Fibroblast of skin of left biceps (primary cell): Measurements from ENCODE around the gene KIAA1755.

Experiments
- DNase-seq, 2 experiments: peaks; one replicate each; pipeline ENCODE4 v3.0.0-alpha.2; 2013; ENCODE audit warnings: low read depth in 2 of 2

KIAA1755 gene

DNA sequence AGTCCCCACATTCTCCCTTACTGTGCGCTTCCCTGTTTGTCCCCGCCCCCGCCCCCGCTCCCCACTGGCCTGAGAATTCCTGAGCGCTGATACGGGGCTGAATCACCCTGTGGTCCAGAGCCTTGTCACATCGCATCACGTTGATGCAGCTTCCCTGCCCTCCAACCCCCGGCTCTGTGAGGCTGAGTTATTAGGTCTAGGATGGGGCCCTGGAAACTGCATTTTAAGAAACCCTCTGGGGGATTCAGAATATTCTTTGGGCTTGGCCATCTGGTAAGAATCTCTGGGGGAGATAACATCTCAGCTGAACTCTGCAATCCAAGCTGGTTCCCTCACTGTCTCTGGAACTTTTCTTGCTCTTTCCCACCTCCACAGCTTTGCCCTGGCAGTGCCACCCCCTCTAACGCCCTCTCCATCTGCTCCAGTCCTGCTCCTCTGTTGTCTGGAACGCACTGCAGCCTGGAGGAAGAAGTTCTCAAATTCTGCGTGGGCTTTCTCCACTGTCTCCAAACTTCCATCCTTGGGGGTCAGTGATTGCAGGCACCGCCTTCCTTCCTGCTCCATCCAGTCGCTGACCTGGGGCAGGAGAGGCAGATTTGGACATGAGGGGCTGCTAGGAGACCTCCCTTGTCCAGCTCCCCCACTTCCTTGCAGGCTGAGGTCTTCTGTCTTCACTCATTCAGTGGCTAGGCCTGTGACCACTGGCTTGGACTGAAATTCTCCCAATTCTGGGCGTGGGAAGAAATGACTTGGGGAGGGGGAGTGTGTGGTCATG lies 42.6 kb downstream of the KIAA1755 start:
- peak; percentile 84 to 85 for DNase-seq

DNA sequence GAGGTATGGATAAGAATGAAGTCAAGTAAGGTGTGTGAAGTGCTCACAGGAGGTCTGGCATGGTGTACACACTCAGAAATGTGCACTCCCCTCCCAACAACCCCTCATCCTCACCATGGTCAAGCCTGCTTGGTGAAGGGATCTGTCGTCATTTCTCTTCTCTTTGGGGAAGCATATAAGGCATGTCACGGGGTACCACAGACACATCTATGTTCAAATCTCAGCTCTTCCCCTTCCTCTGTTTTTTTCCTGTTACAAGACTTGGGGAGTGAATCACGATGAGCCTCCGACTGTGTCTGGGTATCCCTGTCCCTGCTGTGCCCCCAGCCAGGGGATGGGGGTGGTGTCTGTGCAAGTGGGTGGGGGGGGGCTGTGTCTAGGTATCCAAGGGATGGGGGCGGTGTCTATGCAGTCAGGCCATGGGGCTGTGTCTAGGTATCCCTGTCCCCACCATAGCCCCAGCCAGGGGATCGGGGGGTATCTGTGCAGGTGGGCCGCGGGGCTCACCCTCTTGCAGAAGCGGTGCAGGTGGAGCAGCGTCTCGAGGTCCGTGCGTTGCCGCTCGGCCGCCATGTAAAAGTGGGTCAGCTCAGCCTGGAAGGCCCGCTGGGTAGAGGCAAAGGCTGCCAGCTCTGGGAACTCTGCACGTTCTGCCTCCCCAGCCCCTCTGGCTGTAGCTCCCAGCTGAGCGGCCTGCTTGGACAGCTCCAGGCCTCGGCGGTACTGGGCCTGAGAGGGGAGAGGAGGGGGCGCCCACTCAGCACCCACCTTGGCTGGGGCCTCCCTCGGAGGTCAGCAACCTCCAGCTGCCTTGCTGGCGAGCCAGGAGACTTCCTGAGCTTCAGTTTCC lies 43.6 kb downstream of the KIAA1755 start:
- no peak for DNase-seq

DNA sequence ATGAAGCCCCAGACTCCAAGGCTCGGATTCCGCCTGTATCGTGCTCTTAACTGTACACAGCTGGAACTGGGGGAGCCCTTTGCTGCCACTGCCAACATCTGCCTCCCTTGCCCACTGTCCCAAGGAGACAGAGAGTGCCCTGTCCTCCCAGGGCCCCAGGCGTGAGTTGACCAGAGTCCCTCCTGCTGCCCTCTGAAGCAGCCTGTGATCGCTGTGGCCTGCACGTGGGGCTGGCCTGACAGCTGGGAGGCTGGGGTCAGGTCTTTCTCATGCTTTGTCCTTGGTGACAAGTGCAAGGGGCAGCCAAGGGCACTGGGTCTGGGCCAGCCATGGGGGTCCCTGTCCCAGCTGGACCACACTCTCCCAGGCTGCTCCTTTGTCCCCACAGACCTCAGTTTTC lies 44.3 kb downstream of the KIAA1755 start:
- DNase-seq: no peak

DNA sequence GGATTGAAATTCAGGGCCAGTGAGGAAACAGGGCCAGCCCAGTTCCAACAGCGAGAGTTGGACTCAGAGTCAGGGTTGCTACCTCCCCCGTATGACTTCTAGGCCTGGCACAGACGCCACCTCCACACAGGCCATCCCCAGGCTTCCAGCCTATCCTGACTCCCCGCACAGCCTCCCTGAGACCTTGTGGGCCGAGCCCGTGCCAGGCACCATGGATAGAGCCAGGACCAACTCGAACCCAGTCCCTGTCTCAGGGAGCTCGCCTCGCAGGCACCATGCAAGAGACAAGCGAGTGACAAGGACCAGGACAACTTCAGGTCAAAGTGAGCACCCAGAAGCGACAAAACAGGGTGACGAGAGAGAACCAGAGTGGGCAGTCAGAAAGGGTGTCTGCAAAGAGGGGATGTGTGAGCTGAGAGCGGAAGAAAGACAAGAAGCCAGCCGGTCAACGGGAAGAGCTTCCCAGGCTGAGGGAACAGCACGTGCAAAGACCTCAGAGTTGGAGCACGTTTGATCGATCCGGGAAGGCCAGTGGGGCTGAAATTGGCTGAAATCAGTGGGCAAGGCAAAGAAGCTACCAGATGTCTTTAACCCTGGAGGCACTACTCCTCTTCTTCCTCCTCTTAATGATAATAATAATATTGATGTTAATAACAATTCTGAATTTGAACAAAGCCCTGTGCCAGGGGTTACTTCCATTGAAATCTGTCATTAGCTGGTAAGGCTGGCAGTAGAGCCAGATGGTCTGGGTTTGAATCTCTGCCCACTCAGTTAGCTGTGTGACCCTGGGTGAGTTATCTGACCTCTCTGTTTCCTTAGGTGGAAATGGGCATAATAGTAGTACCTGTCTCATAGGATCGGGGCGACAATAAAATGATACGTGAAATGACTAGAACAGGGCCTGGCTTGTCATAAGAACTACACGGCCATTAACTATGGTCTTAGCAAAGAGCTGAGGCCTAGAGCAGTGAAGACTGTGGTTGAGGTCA lies 45.0 kb downstream of the KIAA1755 start:
- no peak for DNase-seq

DNA sequence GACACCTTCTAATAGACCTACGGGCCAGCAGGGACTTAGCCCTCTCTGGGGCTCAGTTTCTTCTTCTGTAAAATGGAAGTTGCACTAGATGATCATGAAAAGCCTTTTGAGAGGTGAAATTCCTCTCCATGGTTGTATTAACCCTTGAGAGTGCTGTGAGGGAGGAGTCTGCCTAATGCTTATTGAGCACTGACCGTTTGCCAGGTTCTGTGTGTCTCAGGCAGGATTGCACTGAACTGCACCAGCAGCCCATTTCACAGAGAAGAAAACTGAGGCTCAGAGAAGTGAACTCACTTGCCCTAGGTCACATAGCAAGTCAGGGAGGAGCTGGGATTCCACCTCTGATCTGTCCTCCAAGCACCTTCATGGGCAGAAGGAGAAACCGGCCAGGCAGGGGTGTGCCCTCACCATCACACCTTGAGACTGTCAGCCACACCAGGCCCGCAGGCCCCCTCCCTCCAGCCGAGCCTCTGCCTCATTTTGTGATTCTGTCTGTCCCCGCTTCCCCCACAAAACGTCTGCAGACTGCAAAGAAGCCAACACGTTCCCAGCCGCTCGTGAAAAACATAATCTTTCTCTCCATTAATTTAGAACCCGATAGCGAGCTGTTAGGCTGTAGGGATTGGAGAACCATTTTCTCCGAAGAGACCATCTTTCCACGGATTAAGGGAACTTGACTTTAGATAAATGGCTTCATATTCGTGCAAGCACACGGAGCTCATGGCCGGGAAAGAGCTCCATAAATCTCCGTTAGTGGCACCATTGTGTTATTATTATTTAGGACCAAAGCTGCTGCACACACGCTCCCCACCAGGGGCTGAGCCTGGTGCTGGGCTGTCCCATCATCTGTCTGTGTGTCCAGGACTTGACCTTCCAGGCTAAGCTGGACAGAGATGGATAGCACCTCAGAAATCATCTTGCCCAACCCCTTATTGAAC lies 46.0 kb downstream of the KIAA1755 start:
- no peak for DNase-seq

DNA sequence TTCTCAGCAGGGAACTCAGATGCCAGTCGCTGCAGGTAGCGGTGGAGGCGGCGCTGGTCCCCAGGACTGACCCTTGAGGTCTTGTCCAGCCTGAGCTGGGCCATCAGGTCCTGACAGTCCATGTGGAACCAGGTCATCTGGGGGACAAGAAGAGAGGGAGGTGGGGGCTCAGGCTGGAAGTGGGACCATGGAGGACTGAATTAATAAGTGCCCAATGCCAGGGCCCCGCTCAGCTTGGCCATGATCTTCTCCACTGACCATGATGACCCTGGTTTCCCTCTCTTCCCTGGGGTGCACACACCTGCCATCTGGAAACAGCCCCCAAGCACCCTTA lies 47.0 kb downstream of the KIAA1755 start:
- no peak for DNase-seq

DNA sequence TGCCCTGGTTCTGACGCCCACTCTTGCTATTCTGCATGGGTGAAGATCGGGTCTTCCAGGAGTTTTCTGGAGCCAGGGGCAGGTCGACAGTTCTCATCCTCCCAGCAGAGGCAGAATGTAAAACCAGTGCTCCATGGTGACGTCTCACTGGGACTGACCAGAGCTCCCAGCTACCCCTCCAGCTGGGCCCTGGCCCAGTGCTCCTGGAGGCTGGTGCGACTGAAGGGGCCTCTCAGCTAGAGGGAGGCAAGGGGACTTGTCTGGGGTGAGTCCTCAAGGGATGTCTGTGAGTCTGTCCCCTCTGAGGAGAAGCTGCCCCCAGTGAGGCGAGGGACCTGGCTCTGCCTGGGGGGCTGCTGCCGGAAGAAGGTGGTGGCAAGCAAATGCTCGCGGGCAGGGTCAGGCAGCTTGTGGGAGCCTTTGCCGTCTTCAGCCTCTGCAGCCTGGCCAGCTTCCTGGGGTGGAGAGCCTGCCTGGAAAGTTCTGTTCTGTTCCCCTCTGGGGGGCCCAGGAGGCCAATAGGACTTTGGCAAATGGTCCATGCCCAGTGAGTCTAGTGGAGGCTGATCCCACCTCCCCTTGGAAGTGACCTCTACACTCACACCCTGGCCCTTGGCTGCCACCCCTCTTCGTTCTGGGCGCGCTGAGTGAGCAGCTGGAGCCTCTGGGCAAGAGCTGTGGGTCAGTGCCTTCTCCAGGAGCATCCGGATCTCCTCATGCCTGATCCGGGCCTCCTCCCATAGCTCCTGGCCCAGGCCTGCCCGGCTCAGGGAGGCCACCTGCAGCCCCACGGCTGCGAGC lies 47.5 kb downstream of the KIAA1755 start:
- DNase-seq: no peak

DNA sequence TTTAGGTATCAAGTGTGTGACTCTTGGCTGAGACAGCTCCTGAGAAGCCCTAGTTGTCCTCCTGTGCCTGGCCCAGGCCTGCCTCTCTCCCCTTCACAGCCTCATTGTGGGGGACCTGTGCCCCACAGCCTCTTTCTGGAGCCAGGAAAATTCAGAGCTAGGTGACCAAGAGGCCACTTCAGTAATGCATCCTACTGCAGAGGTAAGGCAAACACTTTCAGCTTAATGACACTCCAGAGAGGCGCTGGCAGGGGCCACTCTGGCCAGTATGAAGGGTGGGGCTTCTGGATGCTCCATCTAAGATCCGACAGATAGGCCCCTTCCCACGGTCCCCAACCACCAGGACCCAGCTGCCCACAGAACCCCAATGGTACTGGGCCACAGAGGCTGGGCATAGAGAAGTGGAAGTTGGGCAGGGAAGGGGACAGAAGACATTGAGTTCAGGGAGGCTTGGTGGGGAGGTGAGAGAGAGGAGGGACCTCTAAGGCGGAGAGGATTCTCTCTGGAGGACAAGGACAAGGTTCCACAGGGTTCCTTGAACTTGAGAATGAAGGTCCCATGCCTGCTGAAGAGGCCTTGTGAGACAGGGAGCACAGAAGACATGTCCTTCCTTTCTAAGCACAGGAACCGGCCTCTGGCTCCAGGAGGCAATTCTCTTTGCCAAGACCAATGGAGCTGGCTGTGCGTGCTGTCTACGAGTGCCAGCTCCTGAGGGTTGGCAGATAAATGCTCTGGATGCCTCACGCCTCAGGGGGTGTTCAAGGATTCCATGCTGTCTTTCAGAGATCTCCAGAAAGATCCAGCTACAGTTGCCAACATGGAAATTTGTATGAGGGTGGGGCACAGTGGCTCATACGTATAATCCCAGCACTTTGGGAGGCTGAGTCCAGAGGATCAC lies 49.1 kb downstream of the KIAA1755 start:
- DNase-seq: no peak

DNA sequence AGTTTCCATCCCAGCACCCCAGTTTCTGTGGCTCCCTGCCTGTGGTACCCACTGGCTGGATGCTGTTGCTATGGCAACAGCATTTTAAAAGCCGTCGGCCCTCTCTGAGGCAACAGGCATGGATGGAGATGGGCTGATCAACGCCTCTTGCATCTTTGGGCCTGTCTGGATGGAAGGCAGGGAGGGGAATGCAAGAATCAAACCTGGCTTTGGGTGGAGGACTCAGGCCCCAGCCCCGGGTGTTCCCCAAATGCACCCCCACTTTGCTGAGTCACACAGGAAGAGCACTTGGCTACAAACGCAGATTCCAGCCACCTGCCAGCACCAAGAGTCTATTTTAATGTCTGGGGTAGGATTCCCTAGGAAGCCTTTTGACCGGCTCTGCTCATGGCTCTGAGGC lies 49.8 kb downstream of the KIAA1755 start:
- no peak for DNase-seq

DNA sequence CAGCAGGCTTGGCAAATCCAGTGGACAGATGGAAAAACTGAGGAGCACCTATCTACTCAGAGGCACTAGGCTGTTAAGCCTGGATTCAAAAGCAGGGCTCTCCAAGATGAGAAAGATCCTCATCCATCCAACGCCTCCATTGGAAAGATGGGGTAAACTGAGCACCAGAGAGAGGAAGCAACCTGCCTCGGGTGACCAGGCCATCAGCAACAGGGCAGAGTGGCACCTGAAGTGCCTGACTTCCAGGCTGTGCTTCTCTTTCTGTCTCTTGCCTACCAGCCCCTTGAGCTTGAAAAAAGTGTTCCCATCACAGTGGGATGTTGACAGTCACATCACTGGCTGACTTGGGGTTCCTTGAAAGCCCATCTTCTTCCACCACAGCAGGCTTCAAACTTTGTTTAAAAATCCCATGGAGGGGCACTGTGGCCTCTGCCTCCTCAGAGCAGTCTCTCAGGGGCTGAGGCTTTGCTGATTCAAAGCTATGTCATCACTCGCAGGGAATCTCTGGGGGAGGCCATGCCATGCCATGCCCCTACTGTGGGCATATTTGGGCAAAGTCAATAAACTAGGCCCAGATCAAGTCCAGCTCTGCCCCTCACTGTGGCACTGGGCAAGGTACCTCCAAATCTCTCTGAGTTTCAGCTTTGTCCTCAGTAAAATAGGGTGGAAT lies 50.7 kb downstream of the KIAA1755 start:
- DNase-seq: no peak

DNA sequence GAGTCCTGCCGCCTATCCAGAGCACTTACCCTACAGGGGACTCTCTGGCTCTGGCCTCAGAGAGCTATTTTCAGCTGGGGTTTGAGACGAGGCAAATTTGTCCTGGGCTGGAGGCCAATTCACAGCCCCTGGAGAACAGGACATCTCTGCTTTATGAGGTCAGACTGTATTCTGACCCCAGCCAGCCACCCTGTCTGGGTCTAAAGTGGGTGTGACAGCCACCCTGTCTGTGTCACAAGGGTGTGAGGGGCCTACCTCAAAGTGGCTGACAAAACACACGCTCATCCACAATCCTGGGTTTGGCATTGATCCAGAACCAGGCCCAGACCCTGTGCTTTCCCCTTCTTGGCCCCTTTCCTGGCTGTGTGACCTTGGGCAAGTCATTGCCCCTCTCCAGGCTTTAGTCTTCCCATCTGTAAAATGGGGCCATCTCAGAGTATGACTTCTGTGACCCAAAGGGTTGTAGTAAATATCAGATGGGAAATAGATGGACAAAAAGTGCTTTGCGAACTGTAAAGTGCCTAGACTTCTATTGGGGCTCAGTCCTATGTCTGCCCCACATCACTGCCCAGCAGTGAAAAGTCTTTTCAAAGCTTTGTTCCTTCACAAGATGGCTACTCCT lies 51.4 kb downstream of the KIAA1755 start:
- no peak for DNase-seq

DNA sequence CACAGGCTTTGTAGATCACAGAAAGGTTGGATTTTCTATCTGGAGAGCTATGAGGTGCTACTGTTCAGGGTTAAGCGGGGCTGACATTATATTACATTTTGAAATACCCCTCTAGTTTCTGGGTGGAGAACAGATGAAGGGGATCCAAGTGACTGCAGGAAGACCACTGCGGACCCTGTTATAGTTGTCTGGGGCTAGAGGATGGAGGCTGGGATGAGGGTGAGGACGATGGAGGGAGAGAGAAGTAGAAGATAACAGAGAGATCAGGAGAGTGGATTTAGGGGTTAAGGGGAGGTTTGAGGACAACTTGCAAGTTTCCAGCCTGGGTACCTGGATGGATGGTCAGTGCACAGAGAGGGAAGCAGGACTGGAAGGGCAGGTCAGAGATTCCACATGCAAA lies 52.0 kb downstream of the KIAA1755 start:
- no peak for DNase-seq

DNA sequence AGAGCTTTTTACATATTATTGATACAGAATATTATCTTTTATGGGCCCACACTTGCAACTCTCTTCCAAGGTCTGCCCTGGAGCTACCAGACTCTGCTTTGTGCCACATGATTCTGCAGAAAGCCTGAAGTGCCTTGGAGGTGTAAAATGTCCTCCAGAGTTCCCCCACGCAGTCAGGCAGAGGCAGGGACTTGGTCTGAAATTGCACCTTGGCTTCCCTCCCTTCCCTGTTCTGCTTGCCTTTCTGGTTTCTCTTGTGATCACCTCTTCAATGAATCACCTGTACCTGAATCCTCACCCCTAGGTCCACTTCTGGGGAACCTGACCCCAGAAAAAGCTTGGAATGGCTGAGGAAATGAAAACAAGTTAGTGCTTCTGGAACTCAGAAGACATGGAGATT lies 52.4 kb downstream of the KIAA1755 start:
- DNase-seq: no peak

DNA sequence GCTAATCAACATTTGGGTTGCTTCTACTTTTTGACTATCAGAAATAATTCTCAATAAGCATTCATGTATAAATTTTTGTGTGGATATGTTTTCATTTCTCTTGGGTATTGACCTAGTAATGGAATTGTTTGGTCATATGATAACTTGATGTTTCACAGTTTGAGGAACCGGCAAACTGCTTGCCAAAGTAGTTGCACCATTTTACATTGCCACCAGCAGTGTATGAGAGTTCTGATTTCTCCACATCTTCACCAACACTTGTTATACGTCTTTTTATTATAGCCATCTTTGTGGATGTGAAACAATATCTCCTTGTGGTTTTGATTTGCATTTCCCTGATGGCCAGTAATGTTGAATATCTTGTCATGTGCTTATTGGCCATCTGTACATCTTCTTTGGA lies 52.9 kb downstream of the KIAA1755 start:
- no peak for DNase-seq

DNA sequence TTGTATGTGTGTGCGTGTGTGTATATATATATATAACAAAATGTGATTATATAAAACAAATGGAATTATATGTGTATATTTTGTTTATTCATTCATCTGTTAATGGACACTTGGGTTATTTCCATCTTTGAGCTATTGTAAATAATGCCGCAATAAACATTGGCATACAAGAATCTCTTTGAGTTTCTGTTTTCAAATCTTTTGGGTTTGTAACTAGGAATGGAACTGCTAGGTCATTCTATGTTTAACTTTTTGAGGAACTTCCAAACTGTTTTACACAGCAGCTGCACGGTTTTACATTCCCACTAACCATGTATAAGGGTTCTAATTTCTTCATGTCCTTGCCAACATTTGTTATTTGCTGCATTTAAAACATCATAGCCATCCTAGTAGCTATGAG lies 55.5 kb downstream of the KIAA1755 start:
- no peak for DNase-seq

DNA sequence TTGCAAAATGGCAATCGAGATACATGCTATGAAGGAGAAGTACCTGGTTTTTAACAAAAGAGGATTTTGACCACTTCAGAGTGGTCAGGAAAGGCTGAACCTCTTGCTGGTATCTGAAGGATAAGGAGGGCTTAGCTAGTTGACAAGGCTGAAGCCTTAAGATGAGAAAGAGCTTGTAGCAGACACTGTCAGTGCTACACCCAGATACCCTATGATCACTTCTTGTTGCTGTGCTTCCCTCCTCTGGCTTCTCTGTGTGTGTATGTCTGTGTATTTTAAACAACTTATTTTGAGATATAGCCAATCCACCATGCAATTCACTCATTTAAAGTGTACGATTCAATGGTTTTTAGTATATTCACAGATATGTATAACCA lies 56.6 kb downstream of the KIAA1755 start:
- no peak for DNase-seq

DNA sequence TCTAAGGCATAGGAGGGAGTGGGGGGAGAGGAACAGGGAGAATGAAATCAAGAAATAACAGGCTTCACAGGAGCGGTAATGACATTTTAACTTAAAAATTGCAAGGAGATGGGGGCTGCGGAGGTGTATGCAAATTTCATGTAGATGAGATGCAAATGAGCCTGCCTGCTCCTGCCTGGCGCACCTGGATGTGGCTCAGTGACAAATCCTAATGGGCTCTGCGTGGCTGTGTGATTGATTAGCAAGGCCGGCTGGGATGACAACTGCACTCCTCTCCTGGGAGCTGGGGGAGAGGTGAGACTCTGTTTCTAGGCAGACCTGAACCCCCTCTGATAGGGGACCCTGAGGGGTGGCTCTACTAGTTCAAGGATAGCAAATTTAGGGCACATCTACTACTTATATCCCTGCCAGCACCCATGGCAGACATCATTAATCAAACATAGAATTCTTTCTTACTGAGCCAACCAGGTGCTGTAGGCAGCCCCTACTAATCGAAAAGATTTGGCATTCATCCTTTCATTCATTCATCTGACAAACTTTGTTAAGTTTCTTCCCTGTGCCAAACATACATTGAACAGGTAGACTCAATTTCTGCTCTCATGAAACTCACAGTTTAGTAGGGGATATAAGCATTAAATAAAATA lies 57.1 kb downstream of the KIAA1755 start:
- no peak for DNase-seq

DNA sequence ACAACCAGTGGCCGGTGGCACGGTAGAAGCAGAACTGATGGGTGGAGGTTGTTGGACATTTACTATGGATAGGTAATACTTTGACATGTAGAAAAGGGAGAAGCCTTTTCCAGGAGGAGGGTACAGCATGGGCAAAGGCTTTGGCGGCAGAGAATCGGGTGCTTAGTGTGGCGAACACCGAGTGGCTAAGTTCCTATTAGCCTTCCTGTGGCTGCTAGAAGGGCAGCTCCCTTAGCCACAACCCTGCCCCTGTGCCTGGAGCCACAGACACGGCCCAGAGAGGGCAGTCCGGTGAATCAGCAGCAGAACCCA lies 57.6 kb downstream of the KIAA1755 start:
- DNase-seq: no peak
